Activated CD4-positive, alpha-beta T cell treated with anti-CD3 and anti-CD28 coated beads, Interleukin-2, amount 50 U/mL, for 4 hours (primary cell): Measurements from ENCODE around the gene FGF2.
"Not testable (repeated sequence)": the region's sequence is repeated elsewhere in the genome, so short reads cannot be mapped to it uniquely, and the experiment has no call there.

Experiments used
- DNase-seq, 2 experiments: peaks; one replicate each; pipeline ENCODE4 v3.0.0-alpha.2; 2020

Gene FGF2

GRCh38 chr4:122826553-122827257, at the start of gene FGF2:
TSS of gene FGF2 (plus strand) at chr4:122826831. CDS start at chr4:122827175, 344 bp downstream.
- no peak for DNase-seq

GRCh38 chr4:122776916-122777315, 49.7 kb upstream of the FGF2 start:
- no peak for DNase-seq

- DNase-seq: no peak
Measured at GRCh38 chr4:122777846-122778673, 48.6 kb upstream of the FGF2 start.

- no peak for DNase-seq
Measured at GRCh38 chr4:122781486-122781885, 45.1 kb upstream of the FGF2 start.

GRCh38 chr4:122783301-122784215, 43.1 kb upstream of the FGF2 start:
- no peak for DNase-seq

GRCh38 chr4:122784261-122784660, 42.4 kb upstream of the FGF2 start:
- DNase-seq: no peak

GRCh38 chr4:122785099-122785498, 41.5 kb upstream of the FGF2 start:
- DNase-seq: no peak

GRCh38 chr4:122786296-122786695, 40.3 kb upstream of the FGF2 start:
- not testable (repeated sequence) for DNase-seq

GRCh38 chr4:122786920-122787319, 39.7 kb upstream of the FGF2 start:
- not testable (repeated sequence) for DNase-seq

GRCh38 chr4:122787940-122788339, 38.7 kb upstream of the FGF2 start:
- no peak for DNase-seq

GRCh38 chr4:122788935-122789334, 37.7 kb upstream of the FGF2 start:
- DNase-seq: no peak

GRCh38 chr4:122793811-122794210, 32.8 kb upstream of the FGF2 start:
- no peak for DNase-seq

GRCh38 chr4:122796801-122797404, 29.7 kb upstream of the FGF2 start:
- DNase-seq: no peak

GRCh38 chr4:122797405-122798094, 29.1 kb upstream of the FGF2 start:
- no peak for DNase-seq

- no peak for DNase-seq
Measured at GRCh38 chr4:122798101-122798500, 28.5 kb upstream of the FGF2 start.

- DNase-seq: no peak
Measured at GRCh38 chr4:122798917-122799316, 27.7 kb upstream of the FGF2 start.

GRCh38 chr4:122803788-122804208, 22.8 kb upstream of the FGF2 start:
- DNase-seq: no peak

GRCh38 chr4:122806981-122807679, 19.5 kb upstream of the FGF2 start:
- DNase-seq: no peak

- no peak for DNase-seq
Measured at GRCh38 chr4:122810669-122811068, 16.0 kb upstream of the FGF2 start.

GRCh38 chr4:122811781-122812180, 14.8 kb upstream of the FGF2 start:
- not testable (repeated sequence) for DNase-seq

GRCh38 chr4:122812823-122813222, 13.8 kb upstream of the FGF2 start:
- not testable (repeated sequence) for DNase-seq
